Hippocampal formation (tissue), 2 donors: ENCODE measurements around the gene C8A.

ENCODE experiments used
- DNase-seq, 2 donors: peaks; one replicate each; lab custom pipeline; 2025; lab: John Stamatoyannopoulos, UW

C8A gene

DNA sequence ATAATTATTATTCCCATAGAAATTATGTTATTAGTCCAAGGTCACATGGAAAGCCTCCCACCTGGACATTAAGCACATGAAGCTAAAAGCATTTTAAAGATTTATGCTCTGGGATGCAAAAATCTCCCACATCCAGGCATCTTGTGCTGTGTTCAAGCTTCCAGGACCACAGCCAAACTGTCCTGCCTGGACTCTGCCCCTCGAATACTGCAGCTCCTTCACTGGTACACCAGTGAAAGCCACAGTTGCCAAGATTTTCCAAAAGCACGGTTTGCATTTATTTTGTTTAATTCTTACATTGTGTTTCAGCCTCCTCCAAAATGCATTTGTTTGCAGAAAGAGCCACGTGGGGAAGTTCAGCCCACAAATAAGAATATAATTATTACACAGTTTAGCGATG lies 72.6 kb downstream of the C8A start:
- no peak for DNase-seq

DNA sequence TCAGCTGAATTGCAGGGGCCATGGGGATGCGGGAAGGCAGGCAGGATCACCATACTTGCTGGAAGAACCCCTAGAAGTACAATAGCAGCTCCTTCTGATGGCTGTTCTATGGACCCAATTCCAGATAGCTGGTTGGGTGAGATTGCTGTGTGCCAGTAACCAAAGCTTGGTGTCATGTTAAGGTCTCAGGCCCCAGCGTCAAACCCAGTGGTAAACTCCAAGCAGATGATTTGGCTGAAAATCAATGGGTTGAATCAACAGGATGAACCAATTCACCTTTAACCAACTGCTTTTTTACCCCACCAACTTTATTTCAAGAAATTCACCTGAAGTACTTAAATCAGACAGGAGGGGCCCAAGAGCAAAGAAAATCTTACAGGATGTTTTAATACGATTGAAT lies 73.4 kb downstream of the C8A start:
- DNase-seq, result no peak

DNA sequence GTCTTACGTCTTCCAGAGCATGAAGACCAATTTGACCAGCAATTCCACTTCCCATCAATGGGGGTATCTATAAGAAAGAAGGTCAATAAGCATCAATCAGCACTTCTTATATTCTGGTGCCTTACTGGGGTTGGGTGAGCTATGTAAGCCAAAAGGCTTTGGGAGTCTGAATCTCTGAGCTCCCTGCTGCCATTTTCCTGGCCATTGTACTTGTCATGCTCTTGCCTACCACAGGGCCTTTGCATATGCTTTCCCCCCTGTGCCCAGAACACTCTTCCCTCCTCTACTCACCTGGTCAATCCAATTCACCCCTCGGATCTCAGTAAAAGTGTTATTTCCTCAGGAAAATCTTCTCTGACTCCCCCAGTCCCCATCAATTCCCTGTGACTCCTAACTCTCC lies 74.9 kb downstream of the C8A start:
- DNase-seq, result no peak

DNA sequence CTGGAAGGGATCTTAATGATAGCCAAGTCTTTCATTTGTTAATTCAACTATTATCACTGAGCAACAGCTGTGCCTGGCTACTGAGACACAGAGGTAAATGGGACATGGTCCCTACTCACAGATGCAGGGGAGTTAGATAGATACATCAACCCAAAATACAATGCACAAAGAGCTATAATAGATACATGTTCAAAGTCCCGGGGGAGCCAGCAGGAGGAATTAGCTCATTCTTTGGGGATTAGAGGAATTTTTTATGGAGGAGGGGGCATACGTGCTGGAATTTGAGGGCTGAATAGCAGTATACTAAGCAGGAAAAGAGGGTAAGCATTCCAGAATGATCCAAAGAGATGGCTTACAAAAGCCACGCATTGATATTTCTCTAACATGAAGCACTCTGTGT lies 76.6 kb downstream of the C8A start:
- DNase-seq, result no peak

DNA sequence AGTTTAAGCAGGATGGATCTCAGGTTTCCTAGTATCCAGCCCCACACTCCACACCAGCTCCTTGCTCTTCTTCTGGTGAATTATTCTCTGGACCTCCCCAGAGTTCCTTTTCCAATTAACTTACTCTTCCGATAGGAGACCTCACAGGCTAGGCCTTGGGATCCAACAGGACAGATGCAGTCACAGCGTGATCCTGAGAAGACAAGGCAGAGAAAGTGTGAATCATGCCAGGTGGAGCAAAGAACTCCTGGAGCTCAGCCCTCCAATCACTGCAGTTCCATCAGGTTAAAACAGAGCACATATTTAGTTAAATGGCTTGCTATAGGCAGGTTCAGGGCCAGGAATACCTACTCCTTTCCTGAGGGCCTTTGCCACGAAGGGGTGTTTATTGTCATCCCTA lies 77.1 kb downstream of the C8A start:
- DNase-seq, result no peak

DNA sequence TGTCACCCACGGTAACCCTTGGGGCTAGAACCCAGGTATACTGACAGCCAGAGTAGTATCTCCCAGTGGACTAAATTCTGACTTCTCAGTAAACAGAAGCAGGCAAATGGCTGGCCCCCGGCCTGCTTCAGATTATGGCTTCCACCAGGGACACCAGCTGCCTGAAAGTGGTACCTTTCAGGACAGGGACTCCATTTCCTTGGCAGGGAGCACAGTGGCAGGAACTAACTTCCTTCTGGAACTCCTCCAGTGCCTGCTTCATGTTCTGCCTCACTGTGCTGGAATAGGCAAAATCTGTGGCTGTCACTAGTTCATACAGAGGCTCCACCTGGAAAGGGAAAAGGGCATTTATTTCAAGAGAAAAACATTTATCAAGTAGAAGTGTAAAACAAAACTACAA lies 78.6 kb downstream of the C8A start:
- DNase-seq, result no peak

DNA sequence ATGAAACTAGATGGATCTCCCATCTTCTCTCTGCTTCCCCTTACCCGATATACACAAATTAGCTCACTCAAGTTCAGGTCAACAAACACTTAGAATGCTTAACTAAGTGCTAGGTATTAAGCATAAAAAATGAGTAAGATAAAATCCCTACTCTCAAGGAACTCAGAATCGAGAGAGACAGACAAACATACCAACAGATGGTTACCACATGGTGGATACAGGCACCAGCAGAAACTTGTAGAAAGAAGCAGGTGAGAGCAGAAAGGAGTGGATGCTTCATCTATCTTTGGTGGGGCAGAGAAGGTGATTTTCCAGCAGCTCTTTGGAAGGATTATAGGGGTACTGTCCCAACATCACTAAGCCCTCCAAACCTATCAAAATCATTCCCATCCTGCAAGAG lies 79.0 kb downstream of the C8A start:
- DNase-seq, result no peak

DNA sequence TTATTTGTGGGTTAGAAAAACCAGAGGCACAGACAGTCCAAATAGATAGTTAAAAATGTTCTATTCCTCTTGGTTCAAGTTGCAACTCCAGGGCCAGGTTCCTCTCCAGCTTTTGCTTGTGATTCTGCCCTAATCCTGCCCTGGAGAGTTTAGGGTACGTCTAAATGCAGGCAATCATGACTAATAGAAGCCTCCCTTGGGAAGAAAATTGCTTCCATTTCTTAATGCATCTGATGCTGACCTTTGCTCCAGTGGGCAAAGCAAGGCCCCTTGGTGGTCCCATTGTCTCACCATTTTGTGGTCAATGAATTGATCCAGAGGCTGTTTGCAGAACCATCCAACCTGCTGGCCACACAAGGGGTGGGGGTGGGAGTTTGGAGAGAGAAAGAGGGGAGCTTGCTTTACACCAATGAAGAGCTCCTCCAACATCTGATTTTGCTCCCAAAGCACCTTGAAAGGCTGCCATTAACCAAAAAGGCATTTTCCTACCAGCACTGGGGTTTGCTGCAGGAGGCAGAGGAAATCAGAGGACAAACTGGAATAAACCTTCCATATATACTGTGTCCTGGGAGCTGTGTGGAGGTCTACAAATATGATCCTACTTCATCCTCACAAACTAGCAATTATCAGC lies 79.9 kb downstream of the C8A start:
- DNase-seq, result no peak

DNA sequence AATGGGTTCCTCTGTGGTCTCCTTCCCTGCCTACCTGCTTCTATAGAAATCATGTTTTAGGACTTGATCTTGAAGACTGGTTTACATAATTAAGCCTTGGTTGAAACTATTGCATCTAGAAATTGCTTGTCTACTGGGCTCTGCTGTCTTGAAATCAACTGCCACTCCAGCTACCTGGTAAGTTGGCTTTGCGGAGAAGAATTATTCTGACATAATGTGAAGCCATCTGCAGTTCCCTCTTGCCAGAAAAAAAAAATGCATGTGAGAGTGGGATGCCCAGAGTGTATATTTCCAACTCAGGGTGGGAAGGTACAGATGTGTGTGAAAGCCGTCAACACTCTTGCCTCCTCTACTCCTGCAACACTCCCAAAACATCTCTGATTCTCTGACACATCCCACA lies 84.0 kb downstream of the C8A start:
- no peak for DNase-seq

DNA sequence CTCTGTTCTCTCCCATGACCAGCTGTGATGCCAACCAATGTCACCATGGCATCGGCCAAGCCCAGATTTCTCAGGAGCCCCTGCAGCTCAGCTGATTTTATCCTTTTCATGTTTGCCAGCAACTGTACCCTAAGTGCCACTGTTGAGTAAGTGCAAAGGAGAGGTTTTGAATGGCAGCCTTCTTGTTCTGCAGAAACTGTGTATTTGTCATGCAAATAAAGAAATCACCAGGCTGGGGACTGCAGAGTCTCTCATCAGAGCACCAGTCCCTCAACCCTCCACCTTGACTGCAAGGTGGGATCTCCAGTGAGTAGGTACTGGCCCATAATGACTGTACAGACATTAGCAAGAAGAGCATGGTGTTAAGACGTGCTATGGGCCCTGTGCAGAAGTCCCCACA lies 84.6 kb downstream of the C8A start:
- DNase-seq, result no peak

DNA sequence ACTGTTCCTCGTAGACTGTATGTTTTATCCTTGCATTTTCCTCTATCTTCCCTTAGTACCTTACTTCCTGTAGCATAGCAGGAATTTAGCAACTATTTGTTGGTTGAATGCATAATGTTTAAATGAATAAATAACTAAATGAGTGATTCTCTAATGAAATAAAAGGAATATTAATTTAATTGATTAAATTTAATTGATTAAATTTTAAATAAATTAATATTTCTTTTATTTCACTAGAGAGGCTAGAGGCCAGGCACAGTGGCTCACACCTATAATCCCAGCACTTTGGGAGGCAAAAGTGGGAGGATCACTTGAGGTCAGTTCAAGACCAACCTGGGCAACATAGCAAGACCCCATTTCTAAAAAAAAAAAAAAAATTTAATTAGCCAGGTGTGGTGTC lies 85.4 kb downstream of the C8A start:
- no peak for DNase-seq

DNA sequence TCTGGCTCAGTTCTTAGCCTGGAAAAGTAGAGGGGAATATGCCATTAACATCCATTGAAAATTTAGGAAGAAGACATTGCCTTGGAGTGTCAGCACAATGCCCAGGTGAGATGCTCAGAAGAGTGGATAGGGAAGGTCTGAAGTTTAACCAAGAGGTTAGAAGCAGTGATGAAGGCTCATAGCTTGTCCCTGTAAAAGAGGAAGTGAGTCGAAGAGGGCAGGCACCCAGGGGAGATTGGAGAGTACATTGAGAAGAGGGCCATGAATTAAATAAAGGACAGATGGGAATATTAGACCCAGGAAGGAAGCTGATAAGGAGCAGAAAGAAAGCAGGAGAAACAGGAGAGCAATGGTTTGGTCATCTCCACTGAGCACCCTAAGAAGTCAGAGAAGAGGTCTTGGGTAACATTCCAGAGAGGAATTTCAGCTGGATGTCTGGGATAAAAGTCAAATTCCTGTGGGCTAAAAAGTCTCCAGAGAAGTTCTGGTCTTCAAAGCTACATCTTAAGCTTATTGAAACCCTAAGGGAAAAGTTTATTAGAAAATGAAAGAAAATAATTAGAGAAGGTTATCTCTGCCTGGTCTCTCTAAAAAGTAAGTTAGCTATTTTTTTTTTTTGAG lies 93.9 kb downstream of the C8A start:
- DNase-seq, result no peak

DNA sequence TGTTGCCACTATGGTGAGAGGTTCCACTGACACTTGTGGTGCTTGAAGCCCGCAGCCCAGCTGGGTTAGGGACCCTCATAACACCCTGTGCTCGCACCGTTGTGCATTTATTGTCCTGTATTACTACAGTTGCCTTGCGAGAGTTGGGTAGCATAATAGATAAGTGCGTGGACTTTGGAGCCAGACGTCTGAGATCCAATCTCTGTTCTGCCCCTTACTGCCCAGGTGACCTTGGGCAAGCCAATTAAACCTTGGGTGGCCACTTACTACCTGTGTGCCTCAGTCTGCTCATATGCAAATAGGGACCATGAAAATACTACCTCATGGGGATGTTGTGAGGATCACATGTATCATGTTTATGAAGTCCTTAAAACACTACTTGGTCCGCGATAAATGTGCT lies 97.9 kb downstream of the C8A start:
- no peak for DNase-seq

DNA sequence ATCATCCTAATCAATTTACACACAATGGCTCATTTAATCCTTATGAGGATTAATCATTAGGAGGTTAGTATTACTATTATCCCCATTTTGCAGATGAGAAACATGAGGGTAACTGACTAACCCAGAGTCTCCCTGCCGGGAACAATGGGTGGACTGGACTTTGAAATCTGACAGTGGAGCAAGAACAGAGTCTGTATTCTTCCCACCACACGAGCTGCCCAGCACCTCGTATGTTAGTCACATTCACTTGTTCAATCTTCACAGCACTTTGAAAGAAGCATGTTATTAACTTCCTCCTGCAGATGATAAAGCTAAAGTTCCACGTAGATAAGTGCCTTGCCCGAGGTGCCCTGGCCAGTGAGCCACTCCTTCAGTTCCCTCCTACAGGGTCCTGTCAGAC lies 98.8 kb downstream of the C8A start:
- no peak for DNase-seq

DNA sequence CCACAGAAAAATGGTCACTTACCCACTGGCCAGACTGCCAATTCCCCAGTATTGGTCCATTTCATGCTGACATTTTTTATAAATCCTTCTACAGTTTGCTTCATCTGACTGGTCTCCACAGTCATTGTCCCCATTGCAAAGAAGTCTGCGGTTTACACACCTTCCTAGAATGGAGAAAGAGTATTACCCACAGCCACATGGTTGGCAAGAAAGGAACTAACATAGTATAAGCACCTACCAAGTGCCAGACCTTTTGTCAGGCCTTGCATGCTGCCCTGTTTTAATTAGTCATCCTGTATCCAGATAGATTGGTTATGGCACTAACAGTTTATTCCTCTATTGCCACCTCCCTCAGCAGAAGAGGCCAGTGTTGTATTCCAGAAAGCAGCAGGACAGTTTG lies 100.1 kb downstream of the C8A start:
- DNase-seq, result no peak

DNA sequence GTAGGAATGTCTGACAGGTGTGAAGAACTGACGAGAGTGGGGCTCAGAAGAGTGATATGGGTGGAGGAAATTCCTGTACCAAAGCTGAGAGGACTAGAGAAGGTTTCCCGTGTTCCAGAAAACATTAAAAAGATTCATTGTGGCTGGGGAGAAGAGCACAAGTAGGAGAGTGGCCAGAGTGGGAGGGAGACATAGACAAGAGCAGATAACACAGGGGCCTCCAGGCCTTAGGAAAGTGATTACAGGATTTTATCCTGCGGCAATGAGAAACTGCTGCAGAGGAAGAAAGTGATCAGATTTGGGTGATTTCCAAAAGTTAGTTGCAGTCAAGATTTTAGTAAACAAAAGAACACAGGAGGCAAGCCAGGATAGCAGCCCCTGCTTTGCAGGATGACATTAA lies 103.3 kb downstream of the C8A start:
- no peak for DNase-seq

DNA sequence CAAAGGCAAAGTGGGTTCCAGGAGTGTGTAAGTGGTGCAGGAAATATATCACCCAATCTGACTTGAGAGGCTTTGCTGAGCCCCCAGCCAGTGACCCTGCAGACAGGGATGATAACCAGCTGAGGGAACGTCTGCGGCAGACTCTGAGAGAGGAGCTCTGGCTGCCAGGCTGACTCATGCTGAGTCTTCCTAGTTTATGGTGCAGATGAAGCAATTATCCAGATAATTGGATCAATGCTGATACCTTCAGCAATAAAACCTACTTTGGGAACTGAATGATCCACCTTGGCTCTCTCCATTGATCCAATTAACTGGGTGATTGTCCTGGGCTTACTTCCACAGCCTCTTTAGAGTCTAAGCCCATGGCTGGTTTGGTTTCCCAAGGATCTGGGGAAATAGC lies 103.9 kb downstream of the C8A start:
- DNase-seq, result no peak

DNA sequence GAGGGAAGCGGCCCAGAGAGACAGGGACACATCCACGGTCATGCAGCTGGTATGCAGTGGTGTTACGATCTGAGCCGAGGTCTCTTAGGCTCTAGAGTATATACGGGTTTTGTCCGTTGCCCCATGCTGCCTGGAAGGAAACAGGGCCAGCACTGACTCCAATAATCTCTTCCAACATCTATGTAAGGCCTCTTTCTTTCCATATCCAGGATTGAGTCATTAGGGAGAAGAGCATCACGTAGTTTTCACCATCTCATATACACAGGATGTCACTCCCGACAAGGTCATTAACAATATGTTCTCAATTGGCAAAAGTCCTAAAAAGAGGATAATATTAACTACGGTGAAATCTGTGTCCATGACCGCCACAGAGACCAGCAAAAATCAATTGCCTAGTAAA lies 106.8 kb downstream of the C8A start:
- no peak for DNase-seq

DNA sequence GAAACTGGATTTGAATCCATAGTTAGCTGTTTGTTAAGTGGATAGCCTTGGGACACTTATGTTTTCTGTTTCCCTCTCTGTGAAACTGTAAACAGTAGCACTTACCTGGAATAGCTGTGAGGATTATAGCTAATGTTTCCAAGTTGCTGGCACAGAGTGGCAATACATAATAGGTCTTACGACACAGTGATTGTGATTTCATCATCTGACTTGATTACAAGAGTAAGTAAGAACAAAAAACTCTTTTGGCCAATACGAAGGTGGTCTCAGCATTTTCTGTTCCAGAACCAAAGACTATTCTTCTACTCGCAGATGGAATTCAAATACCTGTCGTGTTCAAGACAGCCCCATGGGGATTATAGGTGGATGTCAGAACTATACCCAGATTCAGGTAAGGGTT lies 109.1 kb downstream of the C8A start:
- no peak for DNase-seq

DNA sequence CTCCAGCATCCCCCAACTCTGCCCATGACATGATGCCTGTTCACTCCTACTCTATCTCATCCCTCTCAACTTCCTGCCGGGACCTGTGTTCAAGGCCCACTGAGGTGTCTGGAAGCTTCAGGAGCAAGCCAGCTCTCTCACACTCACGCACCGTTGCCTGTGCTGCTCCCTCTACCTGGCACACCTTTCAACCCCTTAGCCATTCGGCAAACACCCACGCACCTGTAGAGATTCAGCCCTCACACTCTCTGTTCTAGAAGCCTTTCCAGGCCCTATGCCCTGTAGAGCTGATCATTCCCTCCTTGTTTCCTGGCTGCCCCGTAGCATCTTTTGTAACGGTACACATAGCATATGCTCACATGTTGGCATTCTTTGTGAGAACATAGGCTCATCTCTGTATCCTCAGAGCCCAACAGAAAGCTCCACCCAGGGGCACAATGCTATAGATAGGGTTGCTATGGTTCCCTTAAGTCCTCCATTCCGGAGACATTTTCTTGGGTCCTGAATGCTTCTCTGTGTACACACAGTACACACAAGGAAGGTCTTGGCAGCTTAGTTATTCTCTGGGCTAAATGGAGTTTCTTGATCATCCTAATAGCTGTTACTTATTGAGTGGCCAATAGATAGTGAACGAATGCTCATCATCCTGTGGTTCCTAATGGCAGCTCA lies 109.9 kb downstream of the C8A start:
- DNase-seq, result no peak

DNA sequence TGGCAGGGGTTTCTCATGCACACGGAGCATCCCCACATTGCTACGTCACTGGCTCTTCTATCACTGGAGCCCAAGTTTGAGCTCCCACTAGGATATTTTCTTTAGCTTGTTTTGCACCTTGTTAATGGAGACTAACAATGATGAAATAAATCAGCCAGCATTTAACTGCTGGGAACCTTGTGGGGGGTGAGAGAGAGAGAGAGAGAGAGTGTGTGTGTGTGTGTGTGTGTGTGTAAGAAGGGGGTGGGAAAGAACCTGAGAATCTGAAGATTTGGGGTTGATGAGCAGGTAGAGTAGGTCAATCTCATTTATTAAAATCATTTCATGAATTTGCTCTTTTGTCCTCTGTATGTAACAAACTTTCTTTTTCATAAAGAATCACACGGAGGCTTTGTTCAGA lies 110.6 kb downstream of the C8A start:
- no peak for DNase-seq

DNA sequence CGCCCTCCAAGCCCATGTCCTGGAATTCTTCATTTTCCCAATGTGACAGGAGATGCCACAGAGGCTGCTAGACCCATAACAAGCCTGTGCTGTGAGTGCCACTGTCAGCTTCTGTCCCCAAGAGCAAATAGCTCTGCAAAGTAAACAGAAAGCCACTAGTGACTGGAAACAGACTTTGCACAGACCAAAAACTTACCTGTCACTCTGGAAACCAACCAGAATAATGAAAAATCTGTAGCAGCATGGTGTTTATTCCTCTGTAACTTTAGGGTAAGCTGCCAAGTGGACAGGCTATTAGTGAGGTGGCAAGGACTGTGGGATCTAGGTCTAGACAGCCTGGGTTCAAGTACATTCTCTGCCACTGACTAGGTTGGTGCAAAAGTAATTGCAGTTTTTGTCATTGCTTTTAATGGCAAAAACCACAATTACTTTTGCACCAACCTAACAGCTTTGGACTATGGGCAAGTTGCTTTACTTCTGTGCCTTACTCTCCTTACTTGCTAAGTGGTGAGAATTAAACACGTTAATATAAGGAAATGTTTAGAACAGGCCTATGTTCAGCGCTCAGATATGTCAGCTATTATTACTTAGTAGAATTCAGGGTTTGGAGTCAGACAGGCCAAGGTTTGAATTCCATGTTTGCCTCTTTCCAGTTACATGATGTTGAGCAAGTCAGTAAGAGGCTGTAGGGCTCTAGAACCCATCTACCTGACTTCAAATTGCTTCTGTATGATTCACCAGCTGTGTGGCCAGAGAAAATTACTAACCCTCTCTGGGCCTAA lies 111.5 kb downstream of the C8A start, which contains the start of gene C8B:
C8B (minus strand) TSS at position 100 of the 782 bp plus-strand sequence; CDS start at position 33, 67 bp downstream.
- no peak for DNase-seq

DNA sequence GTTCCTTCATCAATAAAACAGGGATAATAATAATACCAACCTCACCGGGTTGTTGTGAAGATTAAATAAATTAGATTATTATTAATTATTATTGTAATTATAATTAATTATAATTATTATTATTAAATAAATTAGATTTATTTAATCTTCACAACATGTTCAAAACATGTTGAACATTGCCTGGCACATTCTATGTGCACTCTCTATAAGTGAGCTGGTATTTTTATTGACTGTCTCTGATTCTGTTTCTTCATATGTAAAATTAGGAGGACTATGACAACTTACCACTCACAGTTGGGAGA lies 112.1 kb downstream of the C8A start:
- no peak for DNase-seq
